Activated B cell treated with CpG ODN at 0.5 μM for 24 hours (primary cell): ENCODE measurements around the gene CALD1. TPM values are rescaled to one million over a fixed set of nuclear protein-coding genes. Genes with fewer than 3 reads are reported as not detected.

ENCODE experiments used
- ATAC-seq: fragments of 200-7000 bp; cut with Tn5 transposase; one replicate; pipeline ENCODE4 v1.10.0; 2021; ENCODE audit warnings: low read depth, mild to moderate bottlenecking, moderate library complexity
- CTCF ChIA-PET: fragments of 350-600 bp; sonication (Branson Sonifier 250); formaldehyde crosslinking; loops from one replicate; lab custom pipeline; 2021; ENCODE audit warnings: antibody characterized with exemption; lab: Charles Lee
- POLR2A ChIA-PET: fragments of 350-600 bp; sonication (Branson Sonifier 250); formaldehyde crosslinking; loops from one replicate; lab custom pipeline; 2021; ENCODE audit warnings: antibody characterized with exemption; lab: Charles Lee
- DNase-seq: peaks from one replicate; pipeline ENCODE4 v3.0.0; 2022
- H3K27ac Mint-ChIP-seq: one replicate; pipeline ENCODE4 v1.8.0; 2020; ENCODE audit warnings: mixed read lengths
- H3K27me3 Mint-ChIP-seq: one replicate; pipeline ENCODE4 v1.8.0; 2021; ENCODE audit warnings: mixed read lengths
- H3K36me3 Mint-ChIP-seq: one replicate; pipeline ENCODE4 v1.8.0; 2021; ENCODE audit warnings: low read depth, mixed read lengths
- H3K4me1 Mint-ChIP-seq: one replicate; pipeline ENCODE4 v1.8.0; 2021; ENCODE audit warnings: mixed read lengths
- H3K4me3 Mint-ChIP-seq: one replicate; pipeline ENCODE4 v1.8.0; 2020; ENCODE audit warnings: mild to moderate bottlenecking, mixed read lengths
- H3K9me3 Mint-ChIP-seq: one replicate; pipeline ENCODE4 v1.8.0; 2020; ENCODE audit warnings: mixed read lengths
- intact Hi-C: fragments of 100-400 bp; cut with micrococcal nuclease; formaldehyde crosslinking; loops from one replicate; pipeline ENCODE4 v1.15.1; 2024
- total RNA-seq: library from RNA; stranded (reverse); gene quantifications from 2 replicates; pipeline ENCODE4 v1.2.3, GENCODE V29; 2022
- TF ChIP-seq, protein P1 (sequence below): fragments of 200-600 bp; IDR thresholded peaks from one replicate; pipeline ENCODE4 v1.8.0; 2022; ENCODE audit warnings: antibody characterized with exemption, mild to moderate bottlenecking

CALD1 gene
- total RNA-seq, 1 donor from 2014 or later: 0.33 TPM

GRCh38 chr7:134902058-134902457 is 122.6 kb downstream of the CALD1 start:
- no peak overlapping the region for H3K4me3 Mint-ChIP-seq
- no peaks in the 10 kb centered on the region for H3K9me3 Mint-ChIP-seq
- peaks cover 4% of the 10 kb centered on the region for H3K27me3 Mint-ChIP-seq
- ATAC-seq (no peak), DNase-seq (no peak)
- H3K27ac Mint-ChIP-seq: no peak overlapping the region
- TF ChIP-seq, protein P1, sequence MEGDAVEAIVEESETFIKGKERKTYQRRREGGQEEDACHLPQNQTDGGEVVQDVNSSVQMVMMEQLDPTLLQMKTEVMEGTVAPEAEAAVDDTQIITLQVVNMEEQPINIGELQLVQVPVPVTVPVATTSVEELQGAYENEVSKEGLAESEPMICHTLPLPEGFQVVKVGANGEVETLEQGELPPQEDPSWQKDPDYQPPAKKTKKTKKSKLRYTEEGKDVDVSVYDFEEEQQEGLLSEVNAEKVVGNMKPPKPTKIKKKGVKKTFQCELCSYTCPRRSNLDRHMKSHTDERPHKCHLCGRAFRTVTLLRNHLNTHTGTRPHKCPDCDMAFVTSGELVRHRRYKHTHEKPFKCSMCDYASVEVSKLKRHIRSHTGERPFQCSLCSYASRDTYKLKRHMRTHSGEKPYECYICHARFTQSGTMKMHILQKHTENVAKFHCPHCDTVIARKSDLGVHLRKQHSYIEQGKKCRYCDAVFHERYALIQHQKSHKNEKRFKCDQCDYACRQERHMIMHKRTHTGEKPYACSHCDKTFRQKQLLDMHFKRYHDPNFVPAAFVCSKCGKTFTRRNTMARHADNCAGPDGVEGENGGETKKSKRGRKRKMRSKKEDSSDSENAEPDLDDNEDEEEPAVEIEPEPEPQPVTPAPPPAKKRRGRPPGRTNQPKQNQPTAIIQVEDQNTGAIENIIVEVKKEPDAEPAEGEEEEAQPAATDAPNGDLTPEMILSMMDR: no peak
- H3K4me1 Mint-ChIP-seq: peaks cover 13% of the 10 kb centered on the region
- ChIA-PET CTCF (no interaction called here), POLR2A (no interaction called here)
- H3K36me3 Mint-ChIP-seq: no peaks in the 10 kb centered on the region
- intact Hi-C loops: no loop called here

DNA sequence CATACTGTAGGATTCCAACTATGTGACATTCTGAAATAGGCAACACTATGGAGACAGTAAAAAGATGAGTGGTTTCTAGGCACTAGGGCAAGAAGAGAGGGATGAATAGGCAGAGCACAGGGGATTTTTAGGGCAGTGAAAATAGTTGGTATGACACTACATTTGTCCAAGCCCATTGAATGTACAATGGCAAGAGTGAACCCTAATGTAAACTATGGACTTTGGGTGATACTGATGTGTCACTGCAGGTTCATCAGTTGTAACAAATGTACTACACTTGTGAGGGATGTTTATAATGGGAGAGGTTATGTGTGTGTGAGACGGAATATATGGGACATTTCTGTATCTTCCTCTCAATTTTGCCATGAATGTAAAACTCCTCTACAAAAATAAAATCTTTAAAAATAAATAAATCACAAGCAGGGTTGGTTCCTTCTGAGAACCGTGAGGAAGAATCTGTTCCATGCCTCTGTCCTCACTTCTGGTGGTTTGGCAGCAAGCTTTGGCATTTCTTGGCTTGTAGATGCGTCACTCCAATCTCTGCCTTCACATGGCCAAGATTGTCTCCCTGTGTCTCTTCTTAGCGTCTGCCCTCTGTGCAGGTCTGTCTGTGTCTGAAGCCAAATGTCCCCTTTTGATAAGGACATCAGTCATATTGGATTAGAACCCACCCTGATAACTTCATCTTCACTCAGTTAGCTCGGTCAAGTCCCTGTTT is 123.8 kb downstream of the CALD1 start:
- H3K4me3 Mint-ChIP-seq: no peak overlapping the region
- intact Hi-C loops: no loop called here

GRCh38 chr7:134905375-134905774 is 125.9 kb downstream of the CALD1 start:
- intact Hi-C loops: no loop called here
- POLR2A ChIA-PET: no interaction called here
- TF ChIP-seq, protein P1: no peak
- CTCF ChIA-PET: no interaction called here
- no peak for ATAC-seq
- no peak overlapping the region for H3K4me3 Mint-ChIP-seq
- peaks cover 4% of the 10 kb centered on the region for H3K27me3 Mint-ChIP-seq
- no peaks in the 10 kb centered on the region for H3K9me3 Mint-ChIP-seq
- no peak overlapping the region for H3K27ac Mint-ChIP-seq
- peaks cover 11% of the 10 kb centered on the region for H3K4me1 Mint-ChIP-seq
- H3K36me3 Mint-ChIP-seq: no peaks in the 10 kb centered on the region
- DNase-seq: no peak

More for the DNA sequence above, 123.8 kb downstream of the CALD1 start:
- H3K27ac Mint-ChIP-seq: no peak overlapping the region
- no peaks in the 10 kb centered on the region for H3K9me3 Mint-ChIP-seq
- TF ChIP-seq, protein P1: no peak
- ChIA-PET POLR2A (no interaction called here), CTCF (no interaction called here)
- DNase-seq: no peak
- peaks cover 13% of the 10 kb centered on the region for H3K4me1 Mint-ChIP-seq
- peaks cover 4% of the 10 kb centered on the region for H3K27me3 Mint-ChIP-seq
- no peaks in the 10 kb centered on the region for H3K36me3 Mint-ChIP-seq
- ATAC-seq: no peak

GRCh38 chr7:134907000-134907399 is 127.6 kb downstream of the CALD1 start:
- Mint-ChIP-seq H3K36me3 (no peaks in the 10 kb centered on the region), H3K4me1 (peaks cover 11% of the 10 kb centered on the region), H3K27ac (no peak overlapping the region), H3K9me3 (no peaks in the 10 kb centered on the region), H3K27me3 (peaks cover 4% of the 10 kb centered on the region), H3K4me3 (no peak overlapping the region)
- ATAC-seq (no peak), DNase-seq (no peak)
- ChIA-PET CTCF (no interaction called here), POLR2A (no interaction called here)
- intact Hi-C loops: no loop called here
- TF ChIP-seq, protein P1: no peak

DNA sequence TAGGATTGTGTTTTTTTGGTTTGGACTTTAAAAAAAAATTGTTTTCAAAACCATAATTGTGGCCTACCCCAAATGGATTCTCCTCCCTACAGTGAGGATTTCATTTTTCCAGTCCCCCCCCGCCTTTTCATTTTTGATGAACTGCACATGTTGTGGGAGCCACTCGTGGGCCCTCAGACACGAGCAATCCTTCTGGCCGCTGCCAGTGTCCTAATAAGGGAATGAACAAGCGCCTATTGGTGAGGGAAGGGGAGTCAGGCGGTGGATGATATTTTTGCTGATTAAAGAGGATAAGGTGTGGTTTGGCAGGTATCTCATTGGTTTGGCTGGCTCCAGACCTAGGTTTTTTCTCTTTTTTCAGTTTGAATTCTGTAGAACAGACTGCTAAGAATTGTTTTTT is 128.2 kb downstream of the CALD1 start:
- no peaks in the 10 kb centered on the region for H3K36me3 Mint-ChIP-seq
- peaks cover 4% of the 10 kb centered on the region for H3K27me3 Mint-ChIP-seq
- no peak overlapping the region for H3K27ac Mint-ChIP-seq
- ATAC-seq (no peak), DNase-seq (no peak)
- H3K9me3 Mint-ChIP-seq: no peaks in the 10 kb centered on the region
- TF ChIP-seq, protein P1: no peak
- intact Hi-C loops: no loop called here
- ChIA-PET CTCF (no interaction called here), POLR2A (no interaction called here)
- no peak overlapping the region for H3K4me3 Mint-ChIP-seq
- peaks cover 11% of the 10 kb centered on the region for H3K4me1 Mint-ChIP-seq
